ENCODE measurements around the gene DAG1. TPM values are rescaled to one million over a fixed set of nuclear protein-coding genes. Genes with fewer than 3 reads are reported as not detected.
A peak's percentile ranks its signal among the peaks of the same experiment; 100 is the strongest.

DAG1 gene
- total RNA-seq, 1 donor from 2014 or later, result 139 TPM

GRCh38 chr3:49553692-49554632 is 83.9 kb downstream of the DAG1 start, which contains the start of gene BSN:
Gene BSN (plus strand): TSS chr3:49554477. CDS start chr3:49554603, 126 bp downstream.
- peak; percentile 90 for DNase-seq (ENCODE audit: low spot score)

DNA sequence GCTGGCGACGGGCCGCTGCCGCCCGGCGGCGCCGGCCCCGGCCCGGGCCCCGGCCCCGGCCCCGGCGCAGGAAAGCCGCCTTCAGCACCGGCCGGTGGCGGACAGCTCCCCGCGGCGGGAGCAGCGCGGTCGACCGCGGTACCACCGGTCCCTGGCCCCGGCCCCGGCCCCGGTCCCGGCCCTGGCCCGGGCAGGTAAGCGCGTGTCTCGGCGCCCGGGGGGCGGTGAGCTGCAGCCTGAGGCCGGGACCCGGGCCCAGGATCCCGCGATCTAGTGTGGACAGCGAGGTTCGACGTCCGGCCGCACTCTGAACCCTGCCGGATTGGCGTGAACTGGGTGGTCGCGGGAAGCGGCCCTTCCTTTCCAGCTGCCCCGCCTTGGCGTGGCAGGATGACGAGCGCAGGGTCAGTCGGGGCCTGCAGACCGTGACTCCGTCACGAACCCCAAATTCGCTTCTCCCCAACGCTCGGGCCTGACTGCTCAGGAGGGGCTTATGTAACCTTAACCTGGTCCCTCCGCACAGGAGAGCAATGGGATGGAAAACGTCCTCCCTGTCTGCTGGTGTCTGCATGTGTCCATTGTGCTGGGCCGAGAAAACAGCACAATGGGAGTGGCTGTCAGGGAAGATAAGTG is 84.7 kb downstream of the DAG1 start:
- peak; percentile 44 for DNase-seq (ENCODE audit: low spot score)

DNA sequence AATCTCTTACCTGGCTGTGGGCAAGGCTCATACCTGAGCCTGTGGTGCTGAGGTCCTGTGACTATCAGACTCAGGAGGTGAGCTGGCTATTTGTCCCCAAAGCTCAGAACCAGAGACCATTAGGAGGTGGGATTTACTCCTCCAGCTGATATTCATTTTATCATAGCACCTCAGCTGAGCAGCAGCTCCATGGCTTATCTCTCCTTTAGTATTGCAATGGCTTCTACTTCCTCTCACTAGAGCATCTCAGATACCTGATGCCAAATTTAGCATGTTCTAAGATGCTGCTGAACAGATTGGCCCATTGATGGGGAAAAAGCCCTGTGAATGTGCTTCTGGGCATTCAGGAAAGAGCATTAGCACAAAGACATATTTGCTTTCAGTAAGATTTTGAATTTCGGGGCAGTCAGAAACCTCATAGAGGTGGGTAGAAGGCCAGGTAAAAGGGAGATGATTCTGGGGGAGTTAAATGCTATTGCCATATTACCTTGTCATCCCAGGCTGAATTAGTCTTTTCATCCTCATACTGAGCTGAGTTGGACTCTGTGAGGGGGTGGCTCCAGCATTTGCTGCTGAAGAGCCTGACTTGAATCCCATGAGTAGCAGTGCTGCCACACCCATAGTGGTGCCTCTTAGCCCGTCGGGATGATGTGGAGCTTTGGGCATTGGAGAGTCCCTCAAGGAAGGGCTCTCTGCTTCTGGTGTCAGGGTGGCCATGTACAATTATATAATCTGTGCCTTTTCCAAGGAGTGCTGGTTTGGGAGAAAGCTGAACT is 86.6 kb downstream of the DAG1 start:
- no peak for DNase-seq (ENCODE audit: low spot score)

DNA sequence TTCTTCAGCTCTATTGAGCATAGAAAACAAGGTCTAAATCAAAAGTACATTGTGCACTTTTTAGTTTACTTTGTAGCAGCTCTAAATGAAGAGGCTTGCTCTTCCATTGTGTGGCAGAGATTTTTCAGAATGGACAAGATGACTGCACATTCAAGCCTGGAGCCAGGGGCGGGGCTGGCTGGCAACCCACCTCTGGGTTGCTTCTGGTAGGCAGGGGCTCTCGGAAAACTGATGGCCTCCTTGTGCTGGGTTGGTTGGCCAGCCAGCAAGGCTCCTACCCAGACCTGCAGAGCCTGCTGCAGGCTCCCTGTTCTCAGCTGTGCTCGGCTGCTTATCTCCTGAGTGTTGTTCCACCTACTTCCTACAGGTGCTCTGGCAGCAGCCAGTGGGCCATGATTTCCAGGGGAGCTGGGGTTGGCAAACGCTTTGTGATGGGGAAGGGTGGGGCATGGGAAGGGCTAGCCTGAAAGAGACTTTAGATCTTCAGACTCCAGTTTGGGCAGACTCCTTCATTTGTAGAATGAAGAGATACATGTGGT is 93.0 kb downstream of the DAG1 start:
- no peak for DNase-seq (ENCODE audit: low spot score)

GRCh38 chr3:49563766-49564165 is 93.7 kb downstream of the DAG1 start:
- DNase-seq (ENCODE audit: low spot score), result no peak

DNA sequence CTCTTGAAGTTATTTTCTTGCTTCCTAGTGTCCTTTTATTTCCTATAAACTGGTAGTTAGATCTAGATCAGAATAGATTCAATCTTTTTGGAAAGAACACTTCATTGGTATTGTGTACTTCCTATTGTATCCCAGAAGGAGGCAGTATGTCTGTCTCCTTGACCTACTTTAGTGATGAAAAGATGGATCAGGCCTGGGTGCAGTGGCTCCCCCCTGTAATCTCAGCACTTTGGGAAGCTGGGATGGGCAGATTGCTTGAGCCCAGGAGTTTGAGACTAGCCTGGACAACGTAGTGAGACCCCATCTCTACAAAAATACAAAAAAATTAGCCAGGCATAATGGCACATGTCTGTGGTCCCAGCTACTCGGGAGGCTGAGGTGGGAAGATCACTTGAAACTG is 96.2 kb downstream of the DAG1 start:
- no peak for DNase-seq (ENCODE audit: low spot score)

GRCh38 chr3:49567406-49567805 is 97.3 kb downstream of the DAG1 start:
- no peak for DNase-seq (ENCODE audit: low spot score)

DNA sequence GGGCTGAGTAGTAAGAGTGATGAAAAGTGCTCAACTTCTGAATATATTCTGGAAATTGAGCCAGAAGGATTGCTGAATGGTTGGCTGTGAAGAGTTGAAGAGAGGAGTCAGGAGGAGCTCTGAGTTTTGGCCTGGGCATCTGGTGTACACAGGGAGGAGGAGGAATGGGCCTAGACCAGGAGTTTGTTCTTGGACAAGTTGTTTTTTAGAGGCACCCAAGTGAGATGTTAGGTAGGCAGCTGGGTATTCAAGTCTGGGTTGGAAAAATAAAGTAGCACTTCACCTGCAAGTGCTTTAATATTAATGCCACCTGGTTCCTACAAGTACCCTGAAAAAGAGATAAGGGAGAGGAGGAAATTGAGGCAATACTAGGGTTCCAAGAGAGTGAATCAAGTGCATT is 98.9 kb downstream of the DAG1 start:
- DNase-seq (ENCODE audit: low spot score), result no peak

GRCh38 chr3:49570028-49570654 is 100.1 kb downstream of the DAG1 start:
- no peak for DNase-seq (ENCODE audit: low spot score)

- no peak for DNase-seq (ENCODE audit: low spot score)
Observed at GRCh38 chr3:49582177-49582576, 112.1 kb downstream of the DAG1 start.

Other genes with a start within 250 kb of the DAG1 start
- 5.0 TPM for gene C3orf62, start 193.0 kb upstream of the DAG1 start, total RNA-seq
- gene USP4, start 130.2 kb upstream of the DAG1 start, total RNA-seq, result 60.5 TPM
- gene GPX1, start 111.9 kb upstream of the DAG1 start, total RNA-seq, result 296 TPM
- 386 TPM for gene RHOA, start 58.3 kb upstream of the DAG1 start, total RNA-seq
- 57.6 TPM for gene TCTA, start 57.8 kb upstream of the DAG1 start, total RNA-seq
- 20.7 TPM for gene AMT, start 47.8 kb upstream of the DAG1 start, total RNA-seq
- gene NICN1, start 40.9 kb upstream of the DAG1 start, total RNA-seq, result 27.8 TPM
- gene BSN, start 84.2 kb downstream of the DAG1 start, total RNA-seq, result 0.81 TPM
- 128 TPM for gene APEH, start 204.1 kb downstream of the DAG1 start, total RNA-seq
- 45.5 TPM for gene MST1, start 219.2 kb downstream of the DAG1 start, total RNA-seq
- gene RNF123, start 219.3 kb downstream of the DAG1 start, total RNA-seq, result 55.6 TPM
- gene AMIGO3, start 249.4 kb downstream of the DAG1 start, total RNA-seq, result 0.43 TPM